Measurements from ENCODE around the gene IGSF3.
"Not testable (repeated sequence)": the region's sequence is repeated elsewhere in the genome, so short reads cannot be mapped to it uniquely, and the experiment has no call there.

- not testable (repeated sequence) for TF ChIP-seq POLR2A, CTCF (IDR thresholded peaks at IDR 0.05)
These were observed 63.1 kb downstream of the IGSF3 start for GRCh38 chr1:116604408-116604807.
